Germinal center (tissue), 1 donor: Measurements from ENCODE around the gene SNTG2.

Experiments used
- DNase-seq: peaks from one replicate; pipeline ENCODE4 v3.0.0; 2012; ENCODE audit warnings: mixed read lengths, low spot score

SNTG2 gene

GRCh38 chr2:1237783-1238182, 287.1 kb downstream of the SNTG2 start:
- DNase-seq, result no peak

- DNase-seq, result no peak
Measured at GRCh38 chr2:1238598-1239138, 288.0 kb downstream of the SNTG2 start.

- no peak for DNase-seq
Measured at GRCh38 chr2:1245193-1245592, 294.5 kb downstream of the SNTG2 start.

GRCh38 chr2:1246239-1246638, 295.6 kb downstream of the SNTG2 start:
- DNase-seq, result no peak

- no peak for DNase-seq
Measured at GRCh38 chr2:1246991-1247390, 296.3 kb downstream of the SNTG2 start.

- DNase-seq, result no peak
Measured at GRCh38 chr2:1248187-1248586, 297.5 kb downstream of the SNTG2 start.

- DNase-seq, result no peak
Measured at GRCh38 chr2:1249897-1250687, 299.4 kb downstream of the SNTG2 start.

- no peak for DNase-seq
Measured at GRCh38 chr2:1251520-1251919, 300.9 kb downstream of the SNTG2 start.

GRCh38 chr2:1253629-1254028, 303.0 kb downstream of the SNTG2 start:
- DNase-seq, result no peak

- DNase-seq, result no peak
Measured at GRCh38 chr2:1254662-1255343, 304.2 kb downstream of the SNTG2 start.

- DNase-seq, result no peak
Measured at GRCh38 chr2:1256632-1257324, 306.1 kb downstream of the SNTG2 start.

GRCh38 chr2:1257334-1257733, 306.7 kb downstream of the SNTG2 start:
- no peak for DNase-seq

- no peak for DNase-seq
Measured at GRCh38 chr2:1259746-1260145, 309.1 kb downstream of the SNTG2 start.

GRCh38 chr2:1262609-1263008, 312.0 kb downstream of the SNTG2 start:
- no peak for DNase-seq

- no peak for DNase-seq
Measured at GRCh38 chr2:1265454-1265853, 314.8 kb downstream of the SNTG2 start.

- no peak for DNase-seq
Measured at GRCh38 chr2:1266351-1266750, 315.7 kb downstream of the SNTG2 start.

- no peak for DNase-seq
Measured at GRCh38 chr2:1268034-1268433, 317.4 kb downstream of the SNTG2 start.

- no peak for DNase-seq
Measured at GRCh38 chr2:1269812-1270211, 319.2 kb downstream of the SNTG2 start.

- no peak for DNase-seq
Measured at GRCh38 chr2:1272835-1273234, 322.2 kb downstream of the SNTG2 start.

GRCh38 chr2:1277634-1278033, 327.0 kb downstream of the SNTG2 start:
- no peak for DNase-seq

GRCh38 chr2:1278125-1278524, 327.5 kb downstream of the SNTG2 start:
- DNase-seq, result no peak

- no peak for DNase-seq
Measured at GRCh38 chr2:1278861-1279260, 328.2 kb downstream of the SNTG2 start.

GRCh38 chr2:1282552-1282951, 331.9 kb downstream of the SNTG2 start:
- DNase-seq, result no peak
